G401 (cell line): Measurements from ENCODE around the gene GPER1. TPM values are rescaled to one million over a fixed set of nuclear protein-coding genes. Genes with fewer than 3 reads are reported as not detected.
"Not testable (repeated sequence)": the region's sequence is repeated elsewhere in the genome, so short reads cannot be mapped to it uniquely, and the experiment has no call there.

ENCODE experiments used
- DNase-seq: peaks from one replicate; pipeline ENCODE4 v3.0.0-alpha.2; 2015; ENCODE audit warnings: low spot score
- in situ Hi-C: cut with HindIII; loops from 2 replicates; pipeline ENCODE4 v1.10.0; 2016; ENCODE audit warnings: low sequenced_read_pairs, mixed read lengths
- total RNA-seq: library from RNA; depleted of rRNA; stranded (reverse); fragments of >200 nt; shearing (Covaris generic); gene quantifications from 2 replicates; pipeline ENCODE4 v1.2.3, GENCODE V29; 2014; rRNA removed

The GPER1 gene
- 1.4 and 3.5 TPM in 2 replicates for total RNA-seq

DNA sequence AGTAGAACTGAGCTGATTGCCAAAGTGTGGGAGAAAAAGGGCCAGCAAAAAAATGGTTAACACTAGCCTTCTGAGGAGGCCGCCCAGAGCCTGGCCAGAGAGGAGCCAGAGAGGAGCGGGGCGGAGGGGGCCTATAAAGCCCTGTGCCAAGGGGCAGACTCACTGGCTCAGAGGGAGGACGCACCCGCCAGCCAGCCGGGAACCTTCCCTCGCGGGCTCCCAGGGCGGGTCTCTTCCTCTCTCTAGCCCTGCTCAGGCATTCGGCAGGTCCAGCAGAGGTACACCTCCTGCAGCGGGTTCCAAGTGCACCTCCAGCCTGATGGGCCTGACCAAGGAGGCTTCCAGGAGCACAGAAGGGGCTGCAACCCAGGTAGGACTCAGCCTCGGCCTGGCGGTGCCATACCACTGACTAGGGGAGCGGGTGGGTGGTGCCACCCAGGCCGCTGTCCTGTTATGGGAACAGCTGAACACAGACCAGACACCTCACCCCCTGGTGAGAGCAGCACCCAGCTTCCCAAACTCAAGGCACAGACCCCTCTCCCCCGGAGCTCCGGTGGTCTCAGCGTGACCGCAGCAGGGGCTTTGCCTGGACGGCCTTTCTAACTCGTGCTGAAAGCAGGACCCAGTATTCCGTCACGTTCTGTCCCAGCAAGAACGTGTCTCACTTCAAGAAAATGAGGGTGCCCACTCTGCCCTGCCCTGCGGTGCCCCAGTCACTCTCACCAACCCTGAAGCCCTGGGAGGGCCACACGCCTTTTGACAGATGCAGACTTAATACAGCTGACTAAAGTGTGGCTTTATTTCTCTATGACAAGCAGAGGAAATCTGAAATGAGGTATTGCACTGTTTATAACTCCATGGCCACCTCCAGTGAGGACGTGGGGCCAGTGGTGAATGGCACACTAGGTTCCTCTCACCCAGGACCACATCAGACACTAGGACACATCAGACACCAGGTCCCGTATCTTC, at the start of gene GPER1:
GPER1 (plus strand) TSS at position 162 of the 969 bp plus-strand sequence. CDS start 3,616 bp downstream, outside the sequence.
- peak; percentile 64 for DNase-seq
- in situ Hi-C loops, result no loop called here

DNA sequence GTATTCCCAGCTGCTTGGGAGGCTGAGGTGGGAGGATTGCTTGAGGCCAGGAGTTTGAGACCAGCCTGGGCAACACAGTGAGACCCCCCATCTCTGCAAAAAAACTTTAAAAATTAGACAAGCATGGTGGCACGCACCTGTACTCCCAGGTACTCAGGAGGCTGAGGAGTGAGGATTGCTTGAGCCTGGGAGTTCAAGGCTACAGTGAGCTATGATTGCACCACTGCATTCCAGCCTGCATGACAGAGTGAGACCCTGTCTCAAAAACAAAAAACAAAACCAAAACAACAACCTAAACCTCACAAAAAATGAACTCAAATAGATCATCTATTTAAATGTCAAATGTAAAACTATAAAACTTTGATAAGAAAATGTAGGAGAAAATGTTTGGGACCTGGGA, 47.7 kb upstream of the GPER1 start:
- DNase-seq, in situ Hi-C loops: not testable (repeated sequence)

GRCh38 chr7:1040790-1041189, 47.1 kb upstream of the GPER1 start:
- in situ Hi-C loops, result no loop called here
- DNase-seq, result peak; percentile 71

DNA sequence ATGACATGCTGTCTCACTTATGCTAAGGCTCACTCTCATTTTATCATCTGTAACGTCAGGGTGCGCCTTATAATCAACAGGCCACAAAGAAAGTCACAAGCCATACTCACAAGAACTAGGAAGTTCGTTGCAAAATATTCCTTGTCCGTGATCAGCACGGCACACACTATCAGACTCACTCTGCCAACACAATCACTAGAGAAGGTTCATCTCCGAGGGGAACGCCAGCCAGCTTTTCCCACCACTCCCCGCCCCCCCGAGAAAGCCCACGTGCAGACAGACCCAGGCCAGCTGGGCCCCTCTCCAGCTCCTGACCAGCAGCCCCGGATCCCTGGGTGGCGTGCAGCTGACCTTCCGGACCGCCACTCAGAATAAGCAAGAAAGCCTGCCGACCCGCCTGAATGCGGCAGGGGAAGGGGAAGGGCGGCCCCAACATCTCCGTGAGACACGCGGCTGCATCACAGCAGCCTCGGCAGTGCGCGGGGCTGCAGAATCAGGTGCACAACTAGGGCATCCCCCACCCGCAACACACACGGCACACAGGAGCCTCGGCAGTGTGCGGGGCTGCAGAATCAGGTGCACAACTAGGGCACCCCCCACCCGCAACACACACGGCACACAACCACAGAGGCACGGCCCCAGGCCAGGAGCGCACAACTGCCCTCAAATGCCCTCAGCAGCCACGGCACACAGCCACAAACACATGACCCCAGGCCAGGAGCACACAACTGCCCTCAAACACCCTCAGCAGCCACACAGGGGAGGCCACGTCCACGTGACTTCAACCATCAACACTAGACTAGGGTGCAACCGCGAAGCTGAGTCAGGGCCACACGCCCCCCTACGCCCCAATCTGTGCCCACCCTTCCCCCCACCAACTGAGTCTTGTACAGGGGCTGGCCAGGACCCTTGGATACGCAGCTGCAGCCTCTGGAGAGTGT, 46.1 kb upstream of the GPER1 start:
- in situ Hi-C loops, result no loop called here
- DNase-seq, result no peak

GRCh38 chr7:1042492-1042833, 45.5 kb upstream of the GPER1 start:
- no peak for DNase-seq
- in situ Hi-C loops, result no loop called here

GRCh38 chr7:1043552-1044188, 44.2 kb upstream of the GPER1 start:
- no peak for DNase-seq
- in situ Hi-C loops, result no loop called here

- peak; percentile 95 for DNase-seq
- in situ Hi-C loops, result no loop called here
Measured at GRCh38 chr7:1044189-1045068, 43.5 kb upstream of the GPER1 start, which contains the start of gene GPR146. Gene GPR146, plus strand, starts transcription at chr7:1044546. Its CDS starts 12,970 bp downstream, at chr7:1057516.

GRCh38 chr7:1045069-1046063, 42.5 kb upstream of the GPER1 start:
- in situ Hi-C loops, result no loop called here
- no peak for DNase-seq

DNA sequence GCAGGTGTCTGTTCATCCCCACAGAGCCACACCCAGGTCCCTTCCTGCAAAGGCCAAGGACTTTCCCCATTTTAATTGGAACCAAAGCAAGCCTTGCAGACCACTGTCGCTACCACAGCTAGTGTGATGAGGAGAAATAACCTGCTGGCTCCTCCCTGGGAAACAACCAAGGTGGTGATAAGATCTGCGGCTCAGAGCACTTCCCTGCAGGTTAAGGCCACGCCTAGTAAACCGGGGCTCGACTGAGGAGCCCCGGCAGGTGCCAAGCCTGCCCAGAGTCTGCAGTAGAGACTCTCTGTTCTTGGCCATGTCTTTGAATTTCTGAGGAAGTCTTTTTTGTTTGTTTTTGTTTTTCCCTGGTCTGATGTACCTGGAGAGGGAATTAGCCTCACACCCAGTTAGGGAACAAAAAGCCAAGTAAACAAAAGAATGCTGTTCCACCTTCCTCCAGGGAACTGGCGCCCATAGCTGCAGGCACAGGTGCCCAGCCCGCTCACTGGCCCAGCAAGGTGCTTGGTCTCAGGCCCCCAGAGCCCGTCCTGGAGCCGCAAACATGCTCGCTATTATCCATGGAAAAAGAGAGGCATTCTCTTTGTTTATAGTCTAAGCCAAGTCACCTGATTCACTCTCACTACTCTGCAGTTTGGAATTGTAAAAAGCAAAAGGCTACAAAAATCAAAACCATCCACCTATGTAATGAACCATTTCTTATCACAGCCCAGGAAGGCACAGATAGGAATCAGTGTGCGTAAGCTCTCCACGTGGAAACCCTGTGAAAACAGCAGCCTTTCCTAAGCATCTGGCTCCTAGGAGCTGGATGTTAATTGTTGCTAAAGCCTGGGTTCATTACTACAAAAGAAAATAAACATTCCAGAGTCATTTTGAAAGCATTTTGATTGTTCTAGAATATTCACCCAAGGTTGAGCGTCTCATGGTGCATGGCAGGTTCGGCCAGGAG, 40.9 kb upstream of the GPER1 start:
- in situ Hi-C loops, result no loop called here
- DNase-seq, result no peak

DNA sequence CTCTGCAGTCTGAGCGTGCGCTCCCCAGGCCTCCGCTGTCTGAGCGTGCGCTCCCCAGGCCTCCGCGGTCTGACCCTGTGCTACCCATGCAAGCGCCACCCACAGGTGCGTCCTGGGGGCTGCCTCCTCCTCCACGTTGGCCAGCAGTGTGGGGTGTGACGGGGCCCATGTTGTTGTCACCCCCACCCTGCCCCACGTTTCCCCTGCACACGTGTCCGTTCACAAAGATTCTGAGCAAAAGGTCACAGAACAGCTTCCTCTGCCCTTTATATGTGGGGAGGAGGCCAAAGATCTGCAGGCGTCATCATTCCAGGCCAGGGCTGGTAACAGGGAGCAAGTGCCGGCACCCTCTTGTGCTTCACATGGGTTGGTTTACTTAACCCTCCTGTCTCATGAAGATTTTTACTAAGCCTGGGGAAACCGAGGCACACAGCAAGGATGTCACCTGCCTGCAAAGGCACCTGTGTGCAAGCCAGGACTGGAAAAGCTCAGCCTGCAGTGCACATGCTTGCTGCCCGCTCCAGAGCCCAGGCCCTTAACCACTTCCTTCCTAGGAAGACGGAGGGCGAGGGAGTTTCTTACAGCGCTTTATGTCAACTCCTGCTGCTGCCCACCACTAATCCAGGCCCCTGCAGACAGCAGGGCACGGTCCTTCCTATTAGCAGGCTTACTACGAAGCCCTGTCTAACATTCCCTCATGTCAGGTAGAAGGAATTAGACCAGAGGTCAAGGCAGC, 38.7 kb upstream of the GPER1 start:
- in situ Hi-C loops, result no loop called here

DNA sequence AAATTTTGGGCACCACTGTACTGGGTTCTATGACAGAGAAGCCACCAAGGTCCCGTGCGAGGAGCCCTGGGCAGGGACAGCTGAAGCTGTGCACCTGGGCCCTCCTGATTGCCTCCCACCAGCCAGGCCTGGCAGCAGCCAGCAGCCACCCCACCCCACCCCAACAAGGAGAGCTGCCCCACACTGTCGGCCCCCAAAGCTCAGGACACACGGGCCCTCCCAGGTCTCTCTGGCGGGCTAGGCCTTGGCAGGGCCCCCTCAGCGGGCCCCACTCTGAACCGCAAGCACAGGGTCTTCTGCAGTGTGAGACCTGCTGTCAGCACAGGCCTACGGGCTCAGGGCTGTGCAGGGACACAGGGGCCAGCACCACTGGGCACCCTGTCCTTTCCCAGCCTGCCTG, 38.1 kb upstream of the GPER1 start:
- in situ Hi-C loops, result no loop called here

More for the DNA sequence above, 38.7 kb upstream of the GPER1 start:
- no peak for DNase-seq

GRCh38 chr7:1050254-1050906, 37.5 kb upstream of the GPER1 start:
- in situ Hi-C loops, result no loop called here
- DNase-seq, result peak; percentile 80

More for the DNA sequence above, 38.1 kb upstream of the GPER1 start:
- no peak for DNase-seq

GRCh38 chr7:1050956-1051690, 36.8 kb upstream of the GPER1 start:
- DNase-seq, result no peak
- in situ Hi-C loops, result no loop called here

- DNase-seq, result peak; percentile 86
- in situ Hi-C loops, result no loop called here
Measured at GRCh38 chr7:1052031-1052818, 35.7 kb upstream of the GPER1 start.
